ENCODE measurements around the gene IL17RB. TPM values are rescaled to one million over a fixed set of nuclear protein-coding genes. Genes with fewer than 3 reads are reported as not detected.

IL17RB gene
- total RNA-seq, 1 experiment from 2014 or later = not detected

Other genes starting within 250 kb of the IL17RB start
- not detected in 2 replicates for gene CHDH, start 149 bp upstream of the IL17RB start, total RNA-seq (2014; rRNA removed; shearing (Covaris generic))
- gene ACTR8, start 35.6 kb downstream of the IL17RB start, total RNA-seq (2014; rRNA removed; shearing (Covaris generic)) = 22.5 and 23.8 TPM in 2 replicates
- 145 and 165 TPM in 2 replicates for gene SELENOK, start 45.3 kb downstream of the IL17RB start, total RNA-seq (2014; rRNA removed; shearing (Covaris generic))

Data from RPMI7951 (cell line).